ENCODE results near the gene SARS1. TPM values are rescaled to one million over a fixed set of nuclear protein-coding genes. Genes with fewer than 3 reads are reported as not detected.

Gene SARS1
- total RNA-seq, 1 donor from 2014 or later = 118 TPM

DNA sequence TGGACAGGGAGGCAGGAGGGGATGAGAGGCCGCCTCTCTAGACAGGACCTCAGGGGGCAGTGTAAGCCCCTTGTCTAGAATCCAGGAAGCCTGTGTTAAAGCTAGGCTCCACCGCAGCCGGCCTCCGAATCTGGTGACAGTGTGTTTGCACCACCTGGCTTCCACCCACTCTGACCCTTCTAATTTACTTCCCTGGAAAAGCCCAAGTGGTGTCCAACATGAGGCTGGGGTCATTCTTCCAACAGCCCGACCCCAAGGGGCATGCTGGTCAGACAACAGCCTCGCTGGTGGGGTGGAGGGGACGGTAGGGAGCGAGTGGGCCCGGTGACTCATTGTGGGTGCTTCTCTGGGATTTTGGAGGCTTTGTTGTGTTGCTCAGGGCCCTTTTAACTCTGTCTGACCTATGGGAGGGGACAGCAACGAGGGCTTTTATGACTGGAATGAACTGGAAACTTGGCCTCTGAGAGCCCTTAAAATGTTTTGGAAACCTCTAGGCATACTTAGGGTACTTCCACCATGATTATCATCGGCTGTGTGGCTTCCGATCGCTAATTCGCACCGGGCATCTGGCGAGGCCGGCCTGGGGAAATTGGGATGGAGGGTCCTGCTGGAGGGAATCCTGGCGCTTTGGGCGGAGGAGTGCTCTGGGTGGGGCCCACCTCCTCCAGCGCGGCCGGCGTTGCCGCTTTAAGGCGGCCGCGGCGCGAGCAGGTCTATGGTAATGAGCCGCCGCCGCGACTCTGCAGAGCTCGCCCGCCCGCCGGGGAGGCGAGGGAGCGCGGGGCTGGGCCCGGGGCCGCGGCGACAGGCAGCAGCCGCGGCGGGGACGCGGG is 35.3 kb downstream of the SARS1 start, which contains the start of gene CELSR2:
TSS of gene CELSR2 (plus strand) at position 743 of the 833 bp plus-strand sequence. CDS start 541 bp downstream, outside the sequence.
- Histone ChIP-seq H3K4me2 (peak within 1 kb of the TSS; percentile 94), H3K27me3 (peaks cover 8% of the 10 kb centered on the region), H3K9ac (no peak within 1 kb of the TSS), H3K4me1 (peaks cover 25% of the 10 kb centered on the region), H3K79me2 (ENCODE audit: low read depth) (peaks cover 45% of the 10 kb centered on the region), H3K9me3 (ENCODE audit: low read depth) (no peaks in the 10 kb centered on the region), H2AFZ (replicated peaks) (peak within 1 kb of the TSS; percentile 92), H3F3A (ENCODE audit: low read depth) (peaks cover 26% of the 10 kb centered on the region), H3K36me3 (no peaks in the 10 kb centered on the region), H3K27ac (no peak within 1 kb of the TSS), H3K4me3 (peak within 1 kb of the TSS; percentile 67), H4K20me1 (ENCODE audit: low read depth) (peaks cover 4% of the 10 kb centered on the region)
- TF ChIP-seq CTCF (IDR thresholded peaks at IDR 0.05) = peak; percentile 19
- no peak for TF ChIP-seq EZH2 (IDR thresholded peaks at IDR 0.05)
- peaks cover 35% of the 10 kb centered on the region for H3K4me1 Mint-ChIP-seq
- H3K27ac Mint-ChIP-seq = no peak within 1 kb of the TSS
- H3K9me3 Mint-ChIP-seq = peaks cover 23% of the 10 kb centered on the region
- H3K27me3 Mint-ChIP-seq (ENCODE audit: insufficient read depth, low read depth) = peaks cover 14% of the 10 kb centered on the region
- H3K4me3 Mint-ChIP-seq = peak within 1 kb of the TSS; percentile 83
- peaks cover 27% of the 10 kb centered on the region for H3K36me3 Mint-ChIP-seq
- peak; percentile 95 for DNase-seq (ENCODE audit: low spot score)

- Histone ChIP-seq H3K9ac (no peak overlapping the region), H3K27me3 (peaks cover 8% of the 10 kb centered on the region), H4K20me1 (ENCODE audit: low read depth) (peaks cover 4% of the 10 kb centered on the region), H3K4me3 (peak overlapping the region; percentile 67), H3K79me2 (ENCODE audit: low read depth) (peaks cover 53% of the 10 kb centered on the region), H3K36me3 (no peaks in the 10 kb centered on the region), H3K4me2 (peak overlapping the region; percentile 94), H3K4me1 (peaks cover 33% of the 10 kb centered on the region), H3K27ac (no peak overlapping the region), H3K9me3 (ENCODE audit: low read depth) (no peaks in the 10 kb centered on the region), H2AFZ (replicated peaks) (no peak overlapping the region), H3F3A (ENCODE audit: low read depth) (peaks cover 34% of the 10 kb centered on the region)
- Mint-ChIP-seq H3K9me3 (peaks cover 23% of the 10 kb centered on the region), H3K27me3 (ENCODE audit: insufficient read depth, low read depth) (peaks cover 10% of the 10 kb centered on the region), H3K36me3 (peaks cover 27% of the 10 kb centered on the region), H3K4me3 (peak overlapping the region; percentile 83), H3K27ac (no peak overlapping the region), H3K4me1 (peaks cover 39% of the 10 kb centered on the region)
- peak; percentile 63 for DNase-seq (ENCODE audit: low spot score)
- TF ChIP-seq CTCF (IDR thresholded peaks at IDR 0.05) (no peak), EZH2 (IDR thresholded peaks at IDR 0.05) (no peak), EZH2phosphoT487 (IDR thresholded peaks at IDR 0.05) (no peak)
Observed at GRCh38 chr1:109249654-109250401, 36.1 kb downstream of the SARS1 start.

GRCh38 chr1:109250454-109251276 is 36.9 kb downstream of the SARS1 start:
- H3K27ac ChIP-seq = no peak overlapping the region
- no peak for DNase-seq (ENCODE audit: low spot score)
- H3K9ac ChIP-seq = no peak overlapping the region
- peaks cover 42% of the 10 kb centered on the region for H3F3A ChIP-seq (ENCODE audit: low read depth)
- no peak for TF ChIP-seq EZH2phosphoT487 (IDR thresholded peaks at IDR 0.05)
- TF ChIP-seq EZH2 (IDR thresholded peaks at IDR 0.05) = no peak
- no peak for TF ChIP-seq CTCF (IDR thresholded peaks at IDR 0.05)
- no peak overlapping the region for H3K27ac Mint-ChIP-seq
- H3K36me3 ChIP-seq = no peaks in the 10 kb centered on the region
- H3K4me2 ChIP-seq = peak overlapping the region; percentile 94
- H4K20me1 ChIP-seq (ENCODE audit: low read depth) = peaks cover 4% of the 10 kb centered on the region
- no peak overlapping the region for H2AFZ ChIP-seq (replicated peaks)
- H3K4me1 Mint-ChIP-seq = peaks cover 47% of the 10 kb centered on the region
- peak overlapping the region; percentile 83 for H3K4me3 Mint-ChIP-seq
- peaks cover 27% of the 10 kb centered on the region for H3K36me3 Mint-ChIP-seq
- H3K79me2 ChIP-seq (ENCODE audit: low read depth) = peaks cover 61% of the 10 kb centered on the region
- H3K4me3 ChIP-seq = peak overlapping the region; percentile 67
- peaks cover 23% of the 10 kb centered on the region for H3K9me3 Mint-ChIP-seq
- peaks cover 42% of the 10 kb centered on the region for H3K4me1 ChIP-seq
- H3K27me3 Mint-ChIP-seq (ENCODE audit: insufficient read depth, low read depth) = peaks cover 10% of the 10 kb centered on the region
- H3K9me3 ChIP-seq (ENCODE audit: low read depth) = no peaks in the 10 kb centered on the region
- peaks cover 8% of the 10 kb centered on the region for H3K27me3 ChIP-seq

Measured in neural progenitor cell (in vitro differentiated cells).